Naive thymus-derived CD8-positive, alpha-beta T cell (primary cell): ENCODE data around the gene GPC1. TPM values are rescaled to one million over a fixed set of nuclear protein-coding genes. Genes with fewer than 3 reads are reported as not detected.

ENCODE experiments used
- ATAC-seq, 2 donors: fragments of 150-1000 bp; cut with Tn5 transposase in 1 of 2; sonication (Bioruptor Pico), chemical (Tn5 transposase) in 1 of 2; 1 replicate in 1 of 2; 2 replicates in 1 of 2; pipeline ENCODE4 v1.10.0; 2021; ENCODE audit warnings: mild to moderate bottlenecking in 2 of 2, moderate library complexity in 2 of 2
- POLR2A ChIA-PET: fragments of 350-600 bp; sonication (Branson Sonifier 250); formaldehyde crosslinking; loops from one replicate; lab custom pipeline; 2021; ENCODE audit warnings: antibody characterized with exemption; lab: Charles Lee
- DNase-seq, 10 donors: peaks; one replicate each; pipeline versions ENCODE4 v3.0.0 to v3.0.0-alpha.2; 2020 to 2022
- H3K27ac Mint-ChIP-seq, 10 donors: one replicate each; pipeline ENCODE4 v1.8.0; 2020 to 2022; ENCODE audit warnings: mild to moderate bottlenecking in 10 of 10, mixed read lengths in 10 of 10, moderate library complexity in 4 of 10, inconsistent platforms in 1 of 10
- H3K27me3 Mint-ChIP-seq, 5 donors: one replicate each; pipeline ENCODE4 v1.8.0; 2021 to 2022; ENCODE audit warnings: mixed read lengths in 5 of 5
- H3K36me3 Mint-ChIP-seq, 3 donors: one replicate each; pipeline ENCODE4 v1.8.0; 2020 to 2022; ENCODE audit warnings: mixed read lengths in 3 of 3, mild to moderate bottlenecking in 2 of 3, inconsistent platforms in 1 of 3
- H3K4me1 Mint-ChIP-seq, 4 donors: one replicate each; pipeline ENCODE4 v1.8.0; 2021 to 2022; ENCODE audit warnings: mixed read lengths in 4 of 4
- H3K4me3 Mint-ChIP-seq, 10 donors: one replicate each; pipeline ENCODE4 v1.8.0; 2020 to 2022; ENCODE audit warnings: mild to moderate bottlenecking in 10 of 10, mixed read lengths in 10 of 10, moderate library complexity in 6 of 10, inconsistent platforms in 1 of 10
- H3K9me3 Mint-ChIP-seq, 9 donors: one replicate each; pipeline ENCODE4 v1.8.0; 2020 to 2022; ENCODE audit warnings: mixed read lengths in 9 of 9, mild to moderate bottlenecking in 3 of 9, inconsistent platforms in 1 of 9, moderate library complexity in 1 of 9
- polyA plus RNA-seq, 3 donors: library from polyadenylated mRNA; unstranded; fragments of 300-500 nt; fragmentation: Illumina TruSeq; gene quantifications; one replicate each; pipeline ENCODE4 v1.2.3, GENCODE V29; 2021
- total RNA-seq, 8 experiments: library from RNA in 2 of 8; stranded (reverse) in 2 of 8; gene quantifications; one replicate each; pipeline ENCODE4 v1.2.3 and lab custom pipeline; 2021 to 2026

Gene GPC1
- total and polyA plus RNA-seq, 5 experiments from 2014 or later, result 0.09 to 1.2 (median 0.49) TPM

DNA sequence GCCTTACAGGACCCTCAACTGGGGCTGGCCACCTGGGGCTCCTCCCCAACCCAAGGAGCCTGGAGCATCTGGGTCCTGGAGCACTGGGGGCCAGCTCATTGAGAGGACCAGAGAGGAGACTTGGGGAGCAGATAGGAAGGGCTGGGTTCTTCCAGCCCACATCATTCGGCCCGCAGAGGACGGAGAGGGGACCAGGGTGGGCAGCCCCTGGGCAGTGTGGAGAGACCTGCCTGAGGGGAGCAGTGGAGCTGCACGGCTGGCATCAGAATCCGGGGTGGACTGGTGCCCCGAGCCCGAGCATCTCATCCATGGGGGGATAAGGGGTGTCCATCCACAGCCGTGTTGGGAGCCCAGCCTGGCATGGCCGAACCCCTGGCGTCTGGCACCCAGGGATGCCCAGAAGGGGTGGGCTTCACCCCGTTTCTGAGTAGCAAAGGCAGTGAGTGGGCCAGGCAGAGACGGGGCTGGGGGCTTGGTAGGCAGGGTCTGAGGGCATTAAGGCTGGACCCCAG, 11.3 kb downstream of the GPC1 start:
- POLR2A ChIA-PET, result no interaction called here
- no peak overlapping the region for H3K27ac Mint-ChIP-seq
- no peaks in the 10 kb centered on the region for H3K36me3 Mint-ChIP-seq
- no peak for DNase-seq
- no peak for ATAC-seq
- H3K4me3 Mint-ChIP-seq, result no peak overlapping the region
- peaks cover 4 to 61% (median 40%) of the 10 kb centered on the region in 5 donors for H3K27me3 Mint-ChIP-seq
- peaks cover 0 to 2% (median under 1%) of the 10 kb centered on the region in 4 donors for H3K4me1 Mint-ChIP-seq
- no peaks in the 10 kb centered on the region for H3K9me3 Mint-ChIP-seq

DNA sequence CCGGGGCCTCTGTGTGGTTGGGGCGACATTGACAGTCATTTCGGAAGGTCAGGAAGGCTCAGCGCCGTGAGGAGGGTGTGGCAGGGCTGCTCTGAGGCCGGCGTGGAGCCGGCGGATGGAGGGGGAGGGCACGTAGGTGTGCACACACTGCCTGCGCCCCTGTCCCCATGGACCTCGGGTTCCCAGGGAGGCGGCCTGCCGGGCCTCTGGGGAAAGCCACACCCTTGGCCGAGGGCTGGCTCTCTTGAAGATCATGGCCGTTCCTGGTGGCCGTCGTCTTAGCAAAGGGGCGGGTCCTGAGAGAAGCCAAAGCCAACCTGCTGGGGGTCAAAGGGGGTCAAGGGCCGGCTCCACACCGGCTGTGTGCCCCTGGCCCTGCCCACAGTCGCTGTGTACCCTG, 11.9 kb downstream of the GPC1 start:
- DNase-seq, result no peak
- peaks cover 2 to 7% (median 5%) of the 10 kb centered on the region in 4 donors for H3K4me1 Mint-ChIP-seq
- H3K9me3 Mint-ChIP-seq, result no peaks in the 10 kb centered on the region
- peaks cover 6 to 66% (median 46%) of the 10 kb centered on the region in 5 donors for H3K27me3 Mint-ChIP-seq
- ATAC-seq, result no peak
- H3K27ac Mint-ChIP-seq, result no peak overlapping the region
- POLR2A ChIA-PET, result no interaction called here
- no peak overlapping the region for H3K4me3 Mint-ChIP-seq
- no peaks in the 10 kb centered on the region for H3K36me3 Mint-ChIP-seq

DNA sequence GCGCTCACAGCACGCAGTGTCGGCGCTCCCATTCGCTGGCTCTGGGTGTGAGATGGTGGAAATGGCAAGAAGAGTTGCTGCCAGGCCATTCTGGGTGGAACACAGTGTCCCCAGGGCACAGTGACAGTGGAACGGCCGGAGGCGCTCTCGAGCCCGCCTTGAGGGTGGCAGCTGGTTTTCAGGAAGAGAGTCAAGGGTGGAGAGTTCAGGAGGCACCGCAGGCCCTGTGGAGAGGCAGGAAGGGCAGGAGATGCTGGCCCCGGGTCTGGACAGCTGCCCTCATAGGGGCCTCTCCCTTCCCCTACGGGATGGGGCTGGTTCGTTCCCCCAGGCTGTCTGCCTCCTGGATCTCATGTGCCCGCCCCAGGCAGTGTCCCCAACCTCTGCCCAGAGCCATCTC, 12.5 kb downstream of the GPC1 start:
- H3K27me3 Mint-ChIP-seq, result peaks cover 6 to 66% (median 46%) of the 10 kb centered on the region in 5 donors
- peak overlapping the region in 1 of 10 donors; percentile 43 for H3K27ac Mint-ChIP-seq
- H3K4me1 Mint-ChIP-seq, result peaks cover 2 to 7% (median 5%) of the 10 kb centered on the region in 4 donors
- H3K36me3 Mint-ChIP-seq, result no peaks in the 10 kb centered on the region
- no peak overlapping the region for H3K4me3 Mint-ChIP-seq
- POLR2A ChIA-PET, result interaction anchor here (0.5 kb wide), 1 partner anchor 1056 kb away, joined by 4 read pairs; no protein-coding TSS in a partner anchor
- H3K9me3 Mint-ChIP-seq, result no peaks in the 10 kb centered on the region
- DNase-seq (no peak), ATAC-seq (no peak)

DNA sequence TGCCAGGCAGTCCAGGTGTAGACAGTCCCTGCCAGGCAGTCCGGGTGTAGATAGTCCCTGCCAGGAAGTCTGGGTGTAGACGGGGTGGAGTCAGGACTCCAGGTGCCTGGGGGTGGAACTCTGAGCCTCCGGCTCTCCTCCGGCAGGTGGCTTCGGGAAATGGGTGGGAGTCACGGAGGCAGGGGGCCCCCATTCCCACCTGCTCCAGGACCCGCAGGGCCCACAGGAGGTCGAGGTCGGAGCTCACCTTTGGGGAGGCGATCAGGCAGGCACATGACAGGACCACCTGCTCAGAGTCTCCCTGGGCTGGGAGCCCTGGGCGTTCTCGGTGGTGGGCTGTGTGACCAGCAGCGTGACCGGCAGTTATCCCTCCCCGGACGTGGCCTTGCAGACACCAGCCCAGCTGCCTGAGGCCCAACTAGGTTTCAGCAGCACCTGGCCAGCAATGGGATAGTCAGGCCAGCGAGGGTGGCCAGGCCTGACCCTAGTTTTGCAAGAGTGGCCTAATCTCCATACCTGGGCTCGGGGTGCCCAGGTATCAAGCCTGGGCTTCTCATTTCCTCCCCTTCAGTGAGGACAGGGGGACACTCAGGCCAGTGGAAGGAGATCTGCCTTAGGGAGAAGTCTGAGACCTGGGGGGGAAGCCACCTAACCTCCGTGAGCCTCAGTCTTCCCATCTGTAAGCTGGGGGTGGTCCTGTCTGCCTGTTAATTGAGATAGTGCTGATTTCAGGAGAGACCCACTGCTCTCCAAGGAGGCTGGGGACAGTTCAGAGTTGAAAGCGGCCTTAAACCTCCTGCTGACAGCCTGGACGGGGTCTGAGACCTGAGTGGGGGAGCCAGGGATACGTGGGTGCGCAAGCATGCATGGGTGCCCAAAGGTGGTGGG, 13.2 kb downstream of the GPC1 start:
- POLR2A ChIA-PET, result interaction anchor here (0.5 kb wide), 1 partner anchor 1055 kb away, joined by 4 read pairs; no protein-coding TSS in a partner anchor
- DNase-seq (no peak), ATAC-seq (no peak)
- H3K27me3 Mint-ChIP-seq, result peaks cover 6 to 66% (median 46%) of the 10 kb centered on the region in 5 donors
- no peaks in the 10 kb centered on the region for H3K9me3 Mint-ChIP-seq
- no peaks in the 10 kb centered on the region for H3K36me3 Mint-ChIP-seq
- peaks cover 2 to 7% (median 5%) of the 10 kb centered on the region in 4 donors for H3K4me1 Mint-ChIP-seq
- H3K4me3 Mint-ChIP-seq, result no peak overlapping the region
- no peak overlapping the region for H3K27ac Mint-ChIP-seq

DNA sequence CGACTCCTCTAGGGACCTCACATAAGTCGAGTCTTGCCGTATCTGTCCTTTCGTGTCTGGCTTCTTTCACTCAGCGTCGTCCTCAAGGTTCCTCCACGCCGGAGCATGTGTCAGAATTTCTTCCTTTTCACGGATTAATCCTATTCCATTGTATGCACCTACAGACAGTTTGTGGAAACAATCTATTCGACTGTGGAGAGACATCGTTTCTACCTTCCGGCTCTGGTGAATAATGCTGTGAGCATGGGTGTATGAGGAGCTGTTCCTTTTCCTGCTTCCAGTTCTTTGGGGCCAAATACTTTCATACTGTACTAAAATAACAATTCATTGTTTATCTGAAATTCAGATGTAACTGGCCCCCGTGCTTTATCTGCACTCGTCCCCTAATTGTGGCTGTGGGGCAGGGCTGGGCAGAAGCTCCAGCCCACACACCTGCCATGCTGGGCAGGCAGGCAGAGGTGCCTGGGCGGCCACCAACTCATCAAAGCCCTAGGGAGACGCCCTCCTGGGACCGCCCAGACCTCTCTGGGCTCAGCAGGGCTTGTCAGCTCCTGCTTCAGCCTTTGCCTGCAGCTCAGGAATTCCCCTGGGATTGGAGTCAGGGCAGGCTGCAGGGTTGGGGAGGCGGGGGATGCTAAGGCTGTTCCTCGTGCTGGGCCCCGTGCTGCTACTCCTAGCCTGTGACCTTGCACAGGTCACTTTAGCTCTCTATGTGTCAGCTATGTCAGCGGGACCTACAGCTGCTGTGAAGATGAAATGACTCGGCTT, 14.5 kb downstream of the GPC1 start:
- H3K9me3 Mint-ChIP-seq, result peaks cover 0 to 2% (median 0%) of the 10 kb centered on the region in 9 donors
- H3K27me3 Mint-ChIP-seq, result peaks cover 10 to 79% (median 57%) of the 10 kb centered on the region in 5 donors
- DNase-seq (no peak), ATAC-seq (no peak)
- H3K4me3 Mint-ChIP-seq, result peak overlapping the region in 3 of 10 donors; percentile 8 to 65 (median 40)
- peaks cover 12 to 19% (median 13%) of the 10 kb centered on the region in 4 donors for H3K4me1 Mint-ChIP-seq
- peaks cover 0 to 5% (median 0%) of the 10 kb centered on the region in 3 donors for H3K36me3 Mint-ChIP-seq
- POLR2A ChIA-PET, result no interaction called here
- no peak overlapping the region for H3K27ac Mint-ChIP-seq

DNA sequence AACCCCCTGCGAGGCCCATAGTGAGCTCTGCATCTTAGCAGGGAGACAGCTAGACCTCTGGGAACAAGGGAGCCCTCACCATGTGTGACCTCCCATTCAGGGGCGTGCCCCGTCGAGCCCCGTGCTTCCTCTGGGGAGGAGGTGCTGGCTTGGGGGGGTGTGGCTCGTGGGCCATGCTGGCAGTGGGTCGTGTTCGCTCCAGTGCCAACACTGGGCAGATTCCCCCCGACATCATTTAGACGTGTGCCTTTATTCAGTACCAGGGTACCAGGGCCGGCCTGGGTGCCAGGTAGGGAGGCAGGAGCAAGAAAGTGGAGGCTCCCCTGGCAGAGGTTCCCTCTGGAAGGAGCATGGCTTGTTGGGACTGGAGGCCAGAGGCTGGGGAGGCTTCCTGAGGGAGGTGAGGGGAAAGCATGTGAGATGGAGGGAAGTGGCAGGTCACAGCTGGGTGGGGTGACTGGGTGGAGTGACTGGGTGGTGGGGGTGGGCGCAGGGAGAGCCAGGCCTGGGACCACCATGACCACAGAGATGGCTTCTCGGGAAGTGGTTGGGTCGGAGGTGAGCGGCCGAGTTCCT, 15.2 kb downstream of the GPC1 start:
- peaks cover 0 to 5% (median 0%) of the 10 kb centered on the region in 3 donors for H3K36me3 Mint-ChIP-seq
- peak overlapping the region in 6 of 10 donors; percentile 38 to 78 (median 46) for H3K4me3 Mint-ChIP-seq
- no peak for DNase-seq
- H3K9me3 Mint-ChIP-seq, result peaks cover 0 to 2% (median 0%) of the 10 kb centered on the region in 9 donors
- H3K27me3 Mint-ChIP-seq, result peaks cover 11 to 81% (median 57%) of the 10 kb centered on the region in 5 donors
- H3K4me1 Mint-ChIP-seq, result peaks cover 12 to 21% (median 15%) of the 10 kb centered on the region in 4 donors
- peak overlapping the region in 1 of 10 donors; percentile 53 for H3K27ac Mint-ChIP-seq
- ATAC-seq, result no peak
- POLR2A ChIA-PET, result no interaction called here

DNA sequence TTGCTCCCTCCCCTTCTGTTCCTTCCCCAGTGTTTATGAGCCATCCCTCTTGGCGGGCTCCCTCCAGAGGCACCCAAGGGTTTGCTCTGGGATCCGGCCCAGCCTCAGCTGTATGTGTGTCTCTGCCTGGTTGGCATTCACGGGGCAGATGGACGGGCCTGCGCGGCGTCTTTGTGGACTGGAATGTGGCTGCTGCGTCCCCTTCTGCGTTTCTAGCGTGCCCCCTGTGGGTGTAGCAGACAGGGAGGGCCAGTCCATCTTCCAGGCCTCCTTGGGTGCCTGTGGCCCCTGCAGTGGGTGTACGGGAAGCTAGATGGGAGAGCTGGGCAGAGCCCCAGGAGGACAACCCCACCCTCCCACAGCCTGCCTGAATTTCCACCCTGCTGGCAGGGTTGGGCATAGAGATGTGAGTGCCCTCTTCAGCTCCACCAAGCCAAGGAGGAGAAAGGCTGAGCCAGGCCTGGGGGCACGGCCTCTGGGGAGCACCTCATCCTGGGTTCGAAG, 15.7 kb downstream of the GPC1 start:
- Mint-ChIP-seq H3K36me3 (peaks cover 0 to 5% (median 0%) of the 10 kb centered on the region in 3 donors), H3K27me3 (peaks cover 11 to 76% (median 57%) of the 10 kb centered on the region in 5 donors), H3K4me3 (peak overlapping the region in 5 of 10 donors; percentile 10 to 78 (median 19)), H3K9me3 (peaks cover 0 to 2% (median 0%) of the 10 kb centered on the region in 9 donors), H3K27ac (no peak overlapping the region), H3K4me1 (peaks cover 12 to 21% (median 15%) of the 10 kb centered on the region in 4 donors)
- no peak for DNase-seq
- POLR2A ChIA-PET, result no interaction called here
- no peak for ATAC-seq

DNA sequence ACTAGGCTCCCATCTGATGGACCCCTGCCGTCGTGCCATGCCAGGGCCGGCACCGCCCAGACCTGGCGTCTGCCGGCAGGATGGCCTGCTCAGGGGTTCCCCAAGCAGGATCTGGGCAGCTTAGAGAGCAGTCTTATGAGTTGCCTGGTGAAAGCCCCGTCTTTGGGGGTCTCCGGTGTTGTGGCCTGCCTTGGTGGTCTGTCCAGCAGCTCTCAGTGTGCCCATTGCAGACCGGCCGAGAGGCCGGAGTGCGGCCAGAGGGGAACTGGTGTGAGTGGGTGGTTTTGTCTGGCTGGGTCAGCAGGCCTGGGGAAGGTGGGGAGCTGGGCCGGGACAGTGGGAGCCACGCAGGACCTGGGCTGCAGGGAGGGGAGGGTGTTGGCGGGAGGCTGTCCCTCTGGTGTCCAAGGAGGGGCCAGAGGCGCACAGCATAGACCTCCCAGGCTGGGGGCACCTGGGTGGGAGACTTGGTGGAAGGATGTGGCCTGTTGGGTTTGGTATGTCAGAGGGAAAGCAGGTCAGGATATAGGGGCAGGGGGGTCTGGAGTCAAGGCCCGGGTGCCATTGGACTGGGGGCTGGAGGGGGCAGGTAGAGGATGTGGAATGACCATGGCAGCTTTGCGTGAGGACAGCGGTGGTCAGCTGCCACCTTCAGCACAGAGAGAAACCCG, 16.5 kb downstream of the GPC1 start:
- Mint-ChIP-seq H3K36me3 (peaks cover 0 to 5% (median 0%) of the 10 kb centered on the region in 3 donors), H3K27ac (peak overlapping the region in 1 of 10 donors; percentile 21), H3K9me3 (peaks cover 0 to 2% (median 0%) of the 10 kb centered on the region in 9 donors), H3K4me1 (peaks cover 12 to 21% (median 15%) of the 10 kb centered on the region in 4 donors), H3K27me3 (peaks cover 11 to 72% (median 53%) of the 10 kb centered on the region in 5 donors), H3K4me3 (peak overlapping the region; percentile 48 to 87 (median 73))
- no peak for DNase-seq
- POLR2A ChIA-PET, result no interaction called here
- ATAC-seq, result no peak

DNA sequence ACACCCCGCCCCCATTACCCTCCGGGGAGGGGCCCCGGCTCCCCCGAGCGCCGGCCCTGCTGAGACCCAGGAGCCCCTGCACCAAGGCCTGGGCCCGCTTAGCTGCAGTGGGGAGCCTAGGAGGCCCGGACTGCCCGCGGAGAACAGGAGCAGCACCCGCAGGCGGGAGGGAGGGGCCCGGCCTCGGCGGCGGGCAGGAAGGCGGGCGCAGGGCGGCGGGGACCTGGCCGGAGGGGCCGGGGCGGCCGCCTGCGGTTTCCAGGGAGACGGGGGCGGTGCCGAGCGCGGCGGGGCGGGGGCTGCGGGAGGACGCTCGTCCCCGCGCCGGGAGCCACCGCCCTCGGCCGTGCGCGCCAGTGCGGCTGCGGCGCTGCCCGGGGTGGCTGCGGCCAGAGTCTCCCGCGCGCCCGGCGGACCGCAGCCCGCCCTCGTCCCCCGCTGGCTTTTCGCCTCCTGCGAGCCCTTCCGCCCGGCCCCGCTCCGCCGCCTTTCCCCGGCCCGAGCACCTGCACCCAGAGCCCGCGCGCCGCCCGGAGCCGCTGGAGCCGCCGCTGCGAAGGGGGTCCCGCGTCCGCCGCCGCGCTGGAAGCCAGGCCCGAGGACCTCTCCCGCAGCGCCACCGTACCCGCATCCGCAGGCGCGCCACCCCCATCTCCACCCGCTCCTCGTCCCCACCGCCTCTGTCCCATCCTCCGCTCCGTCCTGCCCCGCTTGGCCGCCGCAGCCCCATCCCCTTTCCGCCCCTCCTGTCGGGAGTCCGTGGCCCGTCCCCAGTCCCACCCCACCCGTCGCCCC, 17.2 kb downstream of the GPC1 start:
- Mint-ChIP-seq H3K27ac (no peak overlapping the region), H3K27me3 (peaks cover 11 to 69% (median 48%) of the 10 kb centered on the region in 5 donors), H3K36me3 (peaks cover 0 to 5% (median 0%) of the 10 kb centered on the region in 3 donors), H3K4me1 (peaks cover 12 to 21% (median 15%) of the 10 kb centered on the region in 4 donors), H3K9me3 (peaks cover 0 to 2% (median 0%) of the 10 kb centered on the region in 9 donors), H3K4me3 (peak overlapping the region in 8 of 10 donors; percentile 44 to 87 (median 72))
- DNase-seq, result no peak
- POLR2A ChIA-PET, result no interaction called here
- ATAC-seq, result peak; percentile 32 to 55

DNA sequence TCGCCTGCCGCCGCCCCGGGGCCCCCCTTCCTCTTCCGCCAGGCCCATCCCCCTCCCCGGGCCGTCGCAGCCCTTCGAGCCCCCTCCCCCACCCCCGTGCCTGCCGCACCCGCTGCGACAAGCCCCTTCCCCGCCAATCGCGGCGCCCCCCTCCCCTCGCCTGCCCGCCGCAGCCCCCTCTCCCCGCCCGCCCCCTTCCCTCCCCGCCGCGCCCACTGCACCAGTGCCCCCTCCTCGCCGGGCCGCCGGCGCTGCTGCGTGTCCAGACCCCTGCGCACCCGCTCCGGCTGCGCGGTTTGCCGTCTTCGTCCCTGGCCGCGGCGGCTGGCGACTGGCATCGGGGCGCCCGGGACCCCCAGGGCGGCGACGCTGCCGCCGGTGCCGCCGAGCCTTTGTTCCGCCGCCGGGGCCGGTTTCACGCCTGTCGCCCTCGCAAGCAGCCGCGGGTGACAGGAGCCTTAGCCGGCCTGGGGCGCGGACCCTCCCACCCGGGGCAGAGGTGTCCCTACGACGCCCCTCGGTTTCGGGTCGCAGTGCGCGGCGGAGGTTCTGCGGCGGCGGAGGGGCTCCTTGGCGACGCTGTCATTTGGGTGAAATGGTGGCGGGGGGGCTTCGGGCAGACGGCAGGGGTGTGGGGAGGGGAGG, 18.1 kb downstream of the GPC1 start:
- ATAC-seq, result no peak
- H3K27me3 Mint-ChIP-seq, result peaks cover 11 to 61% (median 42%) of the 10 kb centered on the region in 5 donors
- peaks cover 0 to 5% (median 0%) of the 10 kb centered on the region in 3 donors for H3K36me3 Mint-ChIP-seq
- peak overlapping the region in 2 of 10 donors; percentile 43 to 75 for H3K27ac Mint-ChIP-seq
- POLR2A ChIA-PET, result no interaction called here
- H3K4me3 Mint-ChIP-seq, result peak overlapping the region; percentile 66 to 87 (median 77)
- peaks cover 12 to 21% (median 15%) of the 10 kb centered on the region in 4 donors for H3K4me1 Mint-ChIP-seq
- peaks cover 0 to 2% (median 0%) of the 10 kb centered on the region in 9 donors for H3K9me3 Mint-ChIP-seq
- no peak for DNase-seq
